HG03103 (cell line): Measurements from ENCODE around the gene SURF4.
A peak's percentile ranks its signal among the peaks of the same experiment; 100 is the strongest.

Source experiments
- ATAC-seq: cut with Tn5 transposase; IDR thresholded peaks from one replicate; pipeline ENCODE4 v1.9.1; 2021; ENCODE audit warnings: low read depth; ENCODE audit not compliant: unreplicated experiment

The SURF4 gene

GRCh38 chr9:133355881-133356357 lies 19.9 kb downstream of the SURF4 start:
- peak; percentile 22 for ATAC-seq

GRCh38 chr9:133354766-133355165 lies 21.1 kb downstream of the SURF4 start:
- no peak for ATAC-seq

GRCh38 chr9:133353548-133353947 lies 22.3 kb downstream of the SURF4 start:
- no peak for ATAC-seq

- ATAC-seq, result no peak
Measured at GRCh38 chr9:133352635-133353340, 23.1 kb downstream of the SURF4 start.

GRCh38 chr9:133351908-133352634 lies 23.8 kb downstream of the SURF4 start:
- no peak for ATAC-seq

DNA sequence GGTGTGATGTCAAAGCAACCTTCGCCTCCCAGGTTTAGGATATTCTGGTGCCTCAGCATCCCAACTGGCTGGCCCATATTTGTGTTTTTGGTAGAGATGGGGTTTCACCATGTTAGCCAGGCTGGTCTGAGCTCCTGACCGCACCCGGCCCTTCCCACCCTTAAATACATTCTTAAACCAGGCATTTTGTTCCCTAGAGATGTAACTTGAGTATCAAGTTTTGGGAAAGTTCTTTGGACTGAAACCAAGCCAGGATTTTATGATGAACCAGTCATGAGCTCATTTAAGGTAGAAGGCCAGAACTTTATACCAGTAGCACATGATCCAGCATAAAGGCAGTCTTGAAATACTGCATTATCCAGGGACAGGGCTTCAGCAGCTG lies 24.3 kb downstream of the SURF4 start:
- ATAC-seq, result no peak

DNA sequence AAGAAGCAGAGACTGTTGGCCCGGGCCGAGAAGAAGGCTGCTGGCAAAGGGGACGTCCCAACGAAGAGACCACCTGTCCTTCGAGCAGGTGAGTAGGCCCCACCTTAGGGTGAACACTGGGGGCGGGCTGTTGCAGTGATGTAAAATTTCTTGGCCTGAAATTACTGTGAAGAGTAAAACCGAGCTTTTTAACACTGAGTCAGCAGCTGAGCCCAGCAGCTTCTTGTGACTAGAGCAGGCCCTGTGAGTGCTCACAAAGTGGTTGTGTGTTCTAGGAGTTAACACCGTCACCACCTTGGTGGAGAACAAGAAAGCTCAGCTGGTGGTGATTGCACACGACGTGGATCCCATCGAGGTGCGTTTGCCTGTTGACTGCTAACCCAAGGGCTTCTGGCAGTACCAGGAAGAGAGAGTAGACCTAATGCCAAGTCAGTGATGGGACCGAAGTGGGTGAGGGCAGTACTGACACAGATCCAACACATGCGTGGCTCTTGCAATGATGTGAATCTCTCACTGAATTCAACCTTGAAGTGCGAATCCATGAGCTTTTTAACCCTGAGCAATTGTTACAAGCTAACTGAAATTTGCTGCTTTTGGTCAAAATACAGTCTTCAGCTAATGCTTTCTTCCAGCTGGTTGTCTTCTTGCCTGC lies 25.8 kb downstream of the SURF4 start:
- no peak for ATAC-seq

DNA sequence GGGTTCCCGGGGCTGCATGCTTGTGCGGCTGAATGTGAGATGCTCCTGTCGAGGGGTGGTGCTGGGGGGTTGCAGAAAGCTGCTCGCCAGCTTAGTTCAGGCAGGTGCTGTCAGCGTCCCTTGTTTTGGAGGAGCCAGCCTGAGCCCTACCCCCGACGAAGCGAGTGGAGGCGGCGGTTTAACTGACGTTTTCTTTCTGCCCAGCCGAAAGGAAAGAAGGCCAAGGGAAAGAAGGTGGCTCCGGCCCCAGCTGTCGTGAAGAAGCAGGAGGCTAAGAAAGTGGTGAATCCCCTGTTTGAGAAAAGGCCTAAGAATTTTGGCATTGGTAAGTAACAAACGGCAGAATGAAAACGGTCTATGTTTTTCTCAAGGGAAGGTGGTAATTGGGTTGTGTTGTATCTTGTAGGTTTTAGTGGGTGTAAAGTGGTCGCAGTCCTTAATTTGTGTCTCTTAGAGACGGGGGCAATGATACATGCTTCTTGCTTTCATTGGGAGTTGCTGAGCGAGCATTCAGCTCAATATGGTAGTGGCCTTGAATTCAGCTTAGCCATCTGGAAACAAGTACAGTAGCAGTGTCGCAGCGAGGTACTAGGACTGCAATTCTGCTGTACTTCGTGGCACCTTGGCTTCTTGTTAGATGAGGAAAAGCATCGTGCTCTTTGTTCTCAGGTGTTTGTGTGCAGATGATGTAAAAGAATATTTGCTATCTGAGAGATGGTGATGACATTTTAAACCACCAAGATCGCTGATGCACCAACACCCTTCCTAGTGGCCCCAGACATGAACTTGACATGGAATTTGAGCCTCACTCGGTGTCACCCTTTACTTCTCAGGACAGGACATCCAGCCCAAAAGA lies 26.9 kb downstream of the SURF4 start:
- ATAC-seq, result no peak

DNA sequence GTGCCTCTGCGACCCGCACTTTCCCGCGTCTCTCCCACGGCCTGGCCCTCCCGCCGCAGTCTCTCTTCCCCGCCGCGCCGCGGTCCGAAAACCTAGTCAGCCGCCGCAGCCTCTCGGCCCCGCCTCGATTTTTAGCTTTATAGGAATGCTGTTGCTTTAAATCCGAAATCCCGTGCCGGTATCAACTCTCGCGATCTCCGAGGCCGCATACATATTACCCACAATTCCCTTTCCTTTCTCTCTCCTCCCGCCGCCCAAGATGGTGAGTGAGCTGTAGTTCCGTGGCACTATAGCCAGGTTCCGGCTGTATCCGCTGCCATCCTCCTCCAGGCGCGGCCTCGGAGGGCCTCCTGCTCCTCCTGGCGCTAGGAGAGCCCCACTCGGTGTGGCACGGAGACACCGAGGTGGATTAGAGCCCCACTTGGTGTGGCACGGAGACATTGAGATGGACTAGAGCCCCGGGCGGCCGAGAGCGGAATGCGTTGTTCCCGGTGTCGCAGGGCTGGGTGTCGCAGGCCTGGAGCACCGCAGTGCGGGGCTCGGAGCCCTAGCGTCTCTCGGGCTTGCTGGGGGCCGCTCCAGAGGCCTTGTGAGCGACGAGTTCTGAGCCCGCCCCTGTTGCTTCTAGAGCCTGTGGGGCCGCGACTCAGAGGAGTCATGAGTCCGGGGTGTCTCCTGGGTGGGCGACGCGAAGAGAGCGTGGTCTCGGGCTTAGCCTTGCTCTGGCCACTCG lies 27.7 kb downstream of the SURF4 start, which contains the start of the genes MED22 and RPL7A:
TSS of gene MED22 (minus strand) at position 147 of the 733 bp plus-strand sequence. CDS start 1,469 bp downstream, outside the sequence.
TSS of gene RPL7A (plus strand) at position 234 of the 733 bp plus-strand sequence. CDS start at position 260, 26 bp downstream.
- ATAC-seq, result peak; percentile 40

DNA sequence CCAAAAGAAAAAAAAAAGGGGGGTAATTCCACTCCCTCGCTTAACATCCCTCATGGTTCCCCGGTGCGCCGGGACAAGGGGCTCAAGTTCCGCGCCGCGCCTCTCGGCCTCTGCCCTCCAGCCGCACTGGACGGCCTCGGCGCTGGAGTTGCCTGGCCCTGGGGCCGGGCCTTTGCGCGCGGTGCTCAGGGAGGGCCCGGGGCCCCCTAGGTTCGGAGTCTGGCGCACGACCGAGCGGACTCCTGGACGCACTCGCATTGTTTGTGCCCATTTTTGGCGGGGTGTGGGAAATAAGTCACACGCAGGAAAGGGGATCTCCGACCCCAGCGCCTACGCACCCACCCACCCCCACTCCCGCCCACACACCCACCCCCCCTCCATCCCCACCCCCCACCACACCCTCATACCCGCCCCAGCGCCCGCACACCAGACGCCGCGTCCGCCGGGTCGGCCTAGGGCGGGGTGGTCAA lies 28.3 kb downstream of the SURF4 start:
- peak; percentile 27 for ATAC-seq

DNA sequence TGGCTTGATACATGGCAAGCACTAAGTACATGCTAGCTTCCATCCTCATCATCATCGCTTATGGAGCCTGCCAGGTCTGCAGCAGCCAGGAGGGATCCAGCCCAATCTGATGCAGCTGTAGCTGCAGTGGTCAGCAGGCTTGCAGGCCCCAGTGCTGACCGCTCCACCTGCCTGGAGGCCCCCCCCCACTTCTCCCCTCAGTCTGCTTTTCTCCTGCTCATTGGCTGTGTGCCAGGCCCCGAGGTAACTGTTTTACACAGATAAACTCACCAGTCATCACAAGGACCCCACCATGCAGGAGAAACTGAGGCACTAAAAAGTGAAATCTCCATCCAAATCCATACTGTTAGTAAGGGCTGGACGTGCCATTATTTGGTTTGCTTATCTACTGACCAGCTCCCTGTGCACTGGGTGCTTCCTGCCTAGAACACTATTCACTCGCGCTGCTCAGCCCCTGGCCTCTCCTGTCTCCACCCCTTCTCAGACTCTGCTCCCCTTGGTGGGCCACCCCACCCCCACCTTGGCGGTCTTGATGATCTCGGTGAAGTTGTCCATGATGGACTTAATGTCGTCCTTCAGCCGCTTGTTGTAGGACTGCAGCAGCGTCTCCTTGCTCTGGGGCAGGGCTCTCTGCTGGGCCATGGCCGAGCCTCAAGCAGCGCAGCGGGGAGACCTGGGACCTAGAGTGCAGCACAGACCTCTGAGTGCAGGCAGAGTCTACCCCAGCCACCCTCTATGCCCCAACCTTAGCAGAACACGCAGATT lies 29.7 kb downstream of the SURF4 start:
- ATAC-seq, result no peak

DNA sequence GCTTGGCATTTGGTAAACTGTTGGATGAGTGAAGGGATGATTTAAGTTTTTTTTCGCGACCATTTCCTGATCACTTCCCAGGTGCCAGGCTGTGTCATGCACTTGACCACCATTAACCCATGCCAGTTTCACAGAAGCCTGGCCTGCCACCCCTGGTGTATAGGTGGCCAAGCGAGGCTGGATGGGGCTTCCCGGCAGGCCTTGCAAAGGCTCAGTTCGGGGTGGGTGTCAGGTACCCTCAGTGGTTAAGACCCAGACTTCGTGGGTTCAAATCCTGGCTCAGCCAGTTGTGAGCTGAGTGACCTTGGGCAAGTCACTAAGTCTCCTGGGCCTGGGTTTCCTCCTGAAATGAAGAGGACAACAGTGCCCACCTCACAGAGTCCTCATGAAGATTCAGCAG lies 30.3 kb downstream of the SURF4 start:
- ATAC-seq, result no peak

DNA sequence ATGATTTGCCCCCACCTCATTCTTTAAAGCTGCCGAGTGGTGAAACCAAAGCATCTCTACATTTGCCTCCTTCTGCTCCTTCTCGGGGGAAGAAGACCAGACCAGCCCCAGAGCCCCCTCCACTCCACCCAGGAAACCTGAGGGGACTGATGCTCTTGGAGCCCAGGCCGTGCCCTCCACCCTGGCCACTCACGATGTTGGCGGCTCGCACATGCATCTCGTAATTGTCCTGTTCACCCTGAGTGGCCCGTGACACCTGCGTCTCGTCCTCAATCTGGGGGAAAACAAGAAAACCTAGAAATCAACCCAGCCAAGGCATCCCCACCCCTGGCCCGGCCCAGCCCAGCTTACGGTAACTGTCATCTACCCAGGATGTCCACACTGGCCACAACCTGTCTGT lies 30.9 kb downstream of the SURF4 start:
- no peak for ATAC-seq

DNA sequence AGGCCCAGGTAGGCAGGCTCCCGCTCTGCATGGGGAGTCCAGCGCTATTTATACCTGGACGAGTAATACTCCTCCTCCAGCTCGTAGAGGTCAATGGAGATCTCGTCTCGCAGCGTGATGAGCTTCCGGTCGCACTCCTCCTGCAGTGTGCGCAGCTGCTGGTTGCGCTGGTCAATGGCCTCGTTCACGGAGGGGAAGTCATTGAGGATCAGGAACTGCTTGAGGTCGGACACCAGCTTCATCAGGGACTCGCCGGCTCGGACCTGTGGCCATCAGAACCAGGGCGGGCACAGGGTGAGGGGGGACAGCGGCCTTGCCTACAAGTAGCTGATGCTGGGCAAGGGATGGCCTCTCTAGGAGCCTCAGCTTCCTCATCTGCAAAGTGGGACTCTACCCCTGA lies 31.8 kb downstream of the SURF4 start:
- no peak for ATAC-seq

DNA sequence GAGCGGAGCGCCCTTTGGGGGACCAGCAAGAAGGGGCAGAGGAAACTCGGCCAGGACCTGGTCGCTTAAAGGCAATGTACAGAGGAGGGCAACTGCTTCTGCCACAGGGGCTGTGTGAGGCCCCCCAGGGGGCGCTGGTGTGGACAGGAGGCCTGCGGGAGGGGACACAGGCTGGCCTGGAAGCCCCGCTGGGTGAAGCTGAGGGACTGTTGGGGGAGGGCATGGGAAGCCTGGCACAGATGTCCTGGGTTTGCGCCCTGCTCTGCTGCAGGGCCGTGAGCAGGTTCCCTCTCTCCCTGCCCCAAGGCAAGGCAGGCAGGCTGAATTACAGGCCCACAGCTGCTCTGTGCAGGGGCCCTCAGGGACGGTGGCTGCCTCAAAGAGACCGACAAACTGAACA lies 33.3 kb downstream of the SURF4 start:
- ATAC-seq, result no peak

- no peak for ATAC-seq
Measured at GRCh38 chr9:133342069-133342406, 33.8 kb downstream of the SURF4 start.

DNA sequence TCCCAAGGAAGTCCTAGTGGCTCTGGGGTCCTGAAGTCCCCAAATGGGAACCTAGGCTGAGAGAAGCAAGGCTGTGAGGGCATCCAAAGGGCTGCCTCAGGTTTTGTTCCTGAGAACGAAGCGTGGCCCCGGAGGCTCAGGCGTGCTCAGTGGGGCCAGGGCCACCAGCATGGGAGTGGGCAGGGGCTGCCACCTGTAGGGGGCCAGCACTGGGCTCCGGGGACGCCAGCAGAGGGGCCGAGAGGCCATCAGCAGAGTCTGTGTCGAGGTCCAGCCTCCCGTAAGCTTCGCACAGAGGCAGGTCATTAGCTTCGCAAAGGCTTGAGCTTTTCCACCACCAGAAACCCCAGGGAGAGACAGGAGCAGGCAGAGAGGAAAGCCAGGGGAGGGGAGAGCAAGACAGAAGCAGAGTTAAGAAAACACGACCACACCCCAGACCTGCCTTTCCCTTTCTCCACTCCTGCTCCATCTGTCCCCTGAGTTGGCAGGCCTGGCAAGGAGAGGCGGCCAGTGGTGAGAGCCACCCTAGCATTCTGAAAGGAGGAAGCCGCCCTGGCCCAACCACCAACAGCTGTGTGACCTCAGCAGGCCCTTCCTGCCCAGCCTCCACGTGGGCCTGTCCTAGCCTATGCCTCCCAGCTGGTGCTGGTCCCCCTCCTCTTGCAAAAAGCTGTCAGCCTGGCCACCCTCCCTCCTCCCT lies 34.3 kb downstream of the SURF4 start:
- ATAC-seq, result no peak

GRCh38 chr9:133340916-133341315 lies 34.9 kb downstream of the SURF4 start:
- ATAC-seq, result no peak
